HG02943 (cell line): ENCODE results near the gene MRPL50.
"Not testable (repeated sequence)": the region's sequence is repeated elsewhere in the genome, so short reads cannot be mapped to it uniquely, and the experiment has no call there.

ENCODE experiments used
- ATAC-seq: cut with Tn5 transposase; IDR thresholded peaks from one replicate; pipeline ENCODE4 v1.9.1; 2021; ENCODE audit warnings: mild to moderate bottlenecking, low read depth, moderate library complexity; ENCODE audit not compliant: unreplicated experiment

Gene MRPL50

DNA sequence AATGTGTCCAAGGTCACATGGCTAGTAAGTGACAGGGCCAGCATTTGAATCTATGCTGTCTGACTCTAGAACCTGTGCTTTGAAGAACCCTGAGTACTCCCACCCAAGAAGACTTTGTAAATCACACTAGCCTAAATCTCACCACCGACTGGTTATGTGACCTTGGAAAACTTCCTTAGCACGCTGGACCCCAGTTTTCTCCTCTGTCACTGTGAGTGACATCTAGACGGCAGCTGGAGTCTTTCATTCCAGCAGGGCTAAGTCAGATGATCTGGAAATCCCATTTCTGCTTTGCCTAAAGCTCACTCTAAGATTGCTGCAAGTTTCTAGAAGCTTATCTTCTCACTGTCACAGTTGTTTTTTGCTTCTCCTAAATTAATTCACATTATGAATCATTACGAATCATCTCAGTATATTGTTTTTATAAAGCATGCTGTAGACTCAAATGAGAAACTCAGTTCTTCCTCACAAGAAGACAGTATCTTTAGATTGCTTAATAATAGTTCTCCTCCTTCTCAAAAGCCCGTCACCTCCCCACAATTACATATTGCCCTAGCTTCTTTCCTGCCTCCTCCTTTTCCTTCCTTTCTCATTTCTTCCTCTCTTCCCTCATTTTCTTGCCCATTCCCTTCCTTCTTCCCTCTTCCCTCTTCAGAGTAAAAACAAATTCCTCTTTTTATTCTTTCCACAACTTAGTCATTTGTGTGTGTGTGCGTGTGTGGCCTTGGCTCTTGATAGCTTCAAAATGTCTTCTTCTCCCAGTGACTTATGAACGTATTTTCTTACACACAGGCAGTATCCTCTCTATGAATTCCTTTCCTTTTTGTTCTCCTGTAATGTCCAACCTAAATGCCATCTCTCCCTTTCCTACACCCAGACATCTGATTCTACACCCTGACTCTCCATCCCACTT is 20.4 kb upstream of the MRPL50 start:
- ATAC-seq: no peak

DNA sequence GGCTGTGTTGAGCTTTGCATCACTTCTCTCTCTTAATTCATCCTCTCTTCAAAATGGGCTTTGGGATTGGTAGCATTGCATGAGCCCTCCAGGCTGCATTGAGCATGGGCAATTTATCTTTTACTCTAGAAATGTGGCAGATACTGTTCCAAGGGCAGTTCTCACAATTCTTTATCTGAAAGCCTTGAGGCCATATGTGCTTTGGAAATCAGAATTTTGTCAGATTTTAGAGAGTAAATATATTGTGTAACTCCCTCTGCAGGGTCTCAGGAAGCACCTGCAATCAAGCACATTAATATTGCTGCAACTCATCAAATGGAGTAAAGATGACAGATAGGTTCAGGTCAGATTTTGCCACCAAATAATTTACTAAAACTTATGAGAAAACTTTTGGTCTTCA is 19.6 kb upstream of the MRPL50 start:
- no peak for ATAC-seq

DNA sequence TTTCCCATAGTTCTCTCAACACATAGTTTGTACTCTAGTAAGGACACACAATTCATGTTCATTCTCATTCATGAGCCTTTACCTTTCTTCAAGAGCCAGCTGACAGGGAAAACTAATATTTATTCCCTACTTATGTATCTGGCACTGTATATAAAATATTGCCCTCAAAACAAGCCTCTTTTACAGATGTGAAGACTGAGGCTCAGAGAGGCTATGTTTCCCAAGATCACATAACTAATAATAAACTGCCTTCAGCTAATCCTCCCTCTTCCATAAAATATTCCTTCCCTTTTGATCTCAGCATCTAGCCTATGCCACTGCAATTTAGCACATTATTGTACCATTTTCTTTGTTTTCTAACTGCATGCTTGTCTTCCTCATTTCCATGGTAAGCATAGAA is 19.0 kb upstream of the MRPL50 start:
- ATAC-seq: no peak

DNA sequence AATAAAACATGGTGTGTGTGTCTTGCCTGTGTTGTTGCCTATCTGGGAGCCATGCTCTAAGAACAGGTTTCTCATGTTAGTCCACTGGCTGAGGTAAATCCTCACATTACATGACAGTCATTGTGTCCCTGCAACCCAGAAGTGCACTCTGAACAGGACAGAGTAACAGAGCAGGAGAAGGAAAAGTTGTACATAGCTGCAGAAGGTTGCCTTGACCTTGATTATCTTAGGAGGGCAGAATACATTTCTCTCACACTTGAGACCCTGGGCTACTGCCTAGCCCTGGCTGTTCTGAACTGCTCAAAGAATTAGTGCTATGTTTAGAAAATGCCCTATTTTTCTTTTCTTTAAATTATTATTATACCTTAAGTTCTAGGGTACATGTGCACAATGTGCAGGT is 17.2 kb upstream of the MRPL50 start:
- no peak for ATAC-seq

DNA sequence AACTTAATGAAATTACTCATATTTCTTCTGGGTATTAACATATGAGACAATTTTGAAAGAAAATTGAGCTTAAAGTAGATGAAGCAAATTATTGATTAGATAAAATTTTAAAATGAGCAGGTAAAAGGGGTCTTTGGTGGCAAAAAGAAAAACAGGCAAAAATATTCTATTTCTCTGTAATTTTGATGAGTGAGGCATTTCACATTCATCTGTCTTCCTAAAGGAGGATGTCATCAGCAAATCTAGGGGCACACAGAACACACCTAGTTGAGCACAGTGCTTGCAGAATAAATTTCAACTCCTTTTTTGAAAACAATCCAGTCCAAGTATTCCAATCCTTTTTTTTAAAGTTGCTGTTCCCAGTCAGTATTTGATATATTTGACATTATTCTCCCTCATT is 16.4 kb upstream of the MRPL50 start:
- no peak for ATAC-seq

DNA sequence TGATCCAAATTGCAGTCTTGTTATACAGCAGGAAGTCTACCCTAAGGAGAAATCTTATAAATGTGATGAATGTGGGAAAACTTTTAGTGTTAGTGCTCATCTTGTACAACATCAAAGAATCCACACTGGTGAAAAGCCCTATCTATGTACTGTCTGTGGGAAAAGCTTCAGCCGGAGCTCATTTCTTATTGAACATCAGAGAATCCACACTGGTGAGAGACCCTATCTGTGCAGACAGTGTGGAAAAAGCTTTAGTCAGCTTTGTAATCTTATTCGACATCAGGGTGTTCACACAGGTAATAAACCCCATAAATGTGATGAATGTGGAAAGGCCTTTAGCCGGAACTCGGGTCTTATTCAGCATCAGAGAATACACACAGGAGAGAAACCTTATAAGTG is 10.7 kb upstream of the MRPL50 start:
- no peak for ATAC-seq

DNA sequence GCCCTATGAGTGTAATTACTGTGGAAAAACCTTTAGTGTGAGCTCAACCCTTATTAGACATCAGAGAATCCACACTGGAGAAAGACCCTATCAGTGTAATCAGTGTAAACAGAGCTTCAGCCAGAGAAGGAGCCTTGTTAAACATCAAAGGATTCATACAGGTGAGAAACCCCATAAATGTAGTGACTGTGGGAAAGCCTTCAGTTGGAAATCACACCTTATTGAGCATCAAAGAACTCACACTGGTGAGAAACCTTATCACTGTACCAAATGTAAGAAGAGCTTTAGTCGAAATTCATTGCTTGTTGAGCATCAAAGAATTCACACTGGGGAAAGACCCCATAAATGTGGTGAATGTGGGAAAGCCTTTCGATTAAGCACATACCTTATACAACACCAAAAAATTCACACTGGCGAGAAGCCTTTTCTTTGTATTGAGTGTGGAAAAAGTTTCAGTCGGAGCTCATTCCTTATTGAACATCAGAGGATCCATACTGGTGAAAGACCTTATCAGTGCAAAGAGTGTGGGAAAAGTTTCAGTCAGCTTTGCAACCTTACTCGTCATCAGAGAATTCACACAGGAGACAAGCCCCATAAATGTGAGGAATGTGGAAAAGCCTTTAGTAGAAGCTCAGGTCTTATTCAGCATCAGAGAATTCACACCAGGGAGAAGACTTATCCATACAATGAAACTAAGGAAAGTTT is 10.1 kb upstream of the MRPL50 start:
- no peak for ATAC-seq

DNA sequence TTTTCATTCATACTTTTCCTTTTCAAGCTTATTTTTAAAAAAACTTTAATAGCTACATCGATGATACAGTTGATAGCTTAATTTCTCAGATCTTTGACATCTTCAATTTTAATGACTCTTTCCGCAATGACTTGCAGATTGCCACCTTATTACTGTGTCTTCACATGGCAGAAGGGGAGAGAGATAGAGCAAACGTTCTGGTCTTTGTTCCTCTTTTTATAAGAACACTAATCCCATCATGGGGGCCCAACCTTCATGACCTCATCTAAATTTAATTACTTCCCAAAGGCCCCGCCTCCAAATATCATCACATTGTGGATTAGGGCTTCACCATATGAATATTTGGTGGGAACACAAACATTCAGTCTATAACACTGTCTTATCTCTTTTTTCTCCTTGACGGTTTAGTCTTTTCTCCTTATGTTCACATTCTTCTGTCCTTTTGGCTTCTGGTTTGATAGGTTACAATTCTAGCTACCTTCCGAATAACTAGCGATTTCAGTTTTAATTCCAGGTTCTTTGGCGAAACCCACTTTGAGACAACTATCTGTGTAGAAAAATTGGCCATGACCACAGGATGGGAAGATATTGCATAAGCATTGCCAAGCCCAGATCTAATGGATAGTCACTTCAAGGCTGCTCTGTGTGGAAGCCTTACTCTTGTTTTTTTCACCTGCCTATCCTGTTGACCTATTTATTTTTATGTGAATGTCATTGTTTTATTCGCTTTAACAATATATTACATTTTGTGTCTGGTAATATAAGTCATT is 5.3 kb upstream of the MRPL50 start:
- ATAC-seq: no peak

DNA sequence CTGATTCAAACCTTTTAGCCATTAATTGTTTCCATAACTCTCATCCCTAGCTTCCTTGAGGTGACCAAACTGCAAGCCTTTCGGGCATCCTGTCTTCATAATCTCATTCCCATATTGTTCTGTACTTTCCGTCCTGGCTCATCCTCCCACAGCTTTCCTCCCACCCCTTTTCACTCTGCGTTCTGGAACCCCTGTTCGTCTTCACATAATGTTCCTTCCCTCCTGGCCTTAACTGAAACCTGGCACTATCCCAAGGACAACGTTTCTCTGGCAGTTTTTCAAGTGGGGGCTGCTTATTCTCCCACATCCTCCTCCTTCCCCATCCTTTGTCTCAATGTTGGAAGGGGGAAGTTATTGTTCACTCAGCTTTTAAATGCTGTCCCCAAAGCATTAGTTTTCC is 1.7 kb upstream of the MRPL50 start:
- no peak for ATAC-seq

DNA sequence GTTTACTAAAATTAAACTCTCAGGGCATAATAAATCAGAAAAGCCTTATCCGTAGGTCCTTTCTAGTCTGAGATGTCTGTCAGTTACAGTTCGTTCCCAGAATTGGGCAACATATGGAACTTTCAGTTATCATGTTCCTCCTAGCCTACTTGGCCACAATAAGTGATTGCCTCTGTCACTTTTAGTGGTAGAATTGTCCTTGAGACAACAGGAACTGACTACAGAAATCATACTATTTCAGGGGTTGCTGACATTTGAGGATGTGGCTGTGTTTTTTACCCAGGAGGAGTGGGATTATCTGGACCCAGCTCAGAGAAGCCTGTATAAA is 1.2 kb upstream of the MRPL50 start:
- ATAC-seq: no peak

DNA sequence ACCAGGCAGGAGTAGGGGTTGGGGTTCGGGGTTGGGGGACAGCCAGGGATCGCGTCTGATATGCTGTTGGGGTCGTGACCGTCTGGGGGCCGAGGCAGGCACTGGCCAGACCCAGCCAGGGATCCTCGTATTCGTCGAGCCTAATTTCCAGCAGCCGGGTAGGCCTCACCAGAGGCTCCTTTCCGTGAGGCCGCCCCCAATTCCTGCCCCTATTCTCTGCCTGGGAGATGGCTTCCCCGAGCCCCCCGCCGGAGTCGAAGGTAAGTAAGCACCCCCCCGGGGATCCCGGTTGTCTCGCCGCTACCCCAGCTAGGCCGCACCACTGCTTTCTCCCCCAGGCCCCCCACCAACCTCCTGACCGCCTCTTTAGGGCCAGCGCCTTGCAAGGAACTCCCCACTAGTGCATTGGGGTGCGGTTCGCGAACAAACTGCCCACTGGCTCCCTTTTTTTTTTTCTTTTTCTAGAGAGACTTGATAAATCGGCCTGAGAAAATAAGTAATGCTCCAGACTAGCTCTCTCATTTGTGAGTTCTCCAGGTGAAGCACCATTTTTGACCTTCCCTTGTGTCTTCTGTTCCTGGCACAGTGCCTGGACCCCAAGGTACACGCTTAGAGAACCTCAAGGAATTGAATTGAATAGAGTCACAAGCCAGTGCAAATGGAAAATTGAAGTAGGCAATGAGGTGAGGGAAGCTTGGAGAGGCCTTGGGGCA is 668 bp upstream of the MRPL50 start:
- peak; percentile 16 for ATAC-seq

DNA sequence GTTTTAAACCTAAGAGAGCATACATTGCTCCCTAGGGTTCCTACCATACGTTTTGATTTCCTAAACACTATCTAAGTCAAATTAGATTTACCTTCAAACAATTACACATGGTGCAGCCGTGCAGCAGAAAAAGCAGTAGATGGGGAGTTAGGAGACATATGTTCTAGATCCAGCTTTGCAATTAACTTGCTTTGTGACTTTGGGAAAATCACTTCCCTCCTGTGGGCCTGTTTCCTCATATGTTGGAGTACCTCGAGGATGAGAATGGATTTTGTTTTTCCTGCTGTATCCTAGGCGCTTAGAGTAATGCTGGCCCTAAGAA is 711 bp downstream of the MRPL50 start:
- no peak for ATAC-seq

DNA sequence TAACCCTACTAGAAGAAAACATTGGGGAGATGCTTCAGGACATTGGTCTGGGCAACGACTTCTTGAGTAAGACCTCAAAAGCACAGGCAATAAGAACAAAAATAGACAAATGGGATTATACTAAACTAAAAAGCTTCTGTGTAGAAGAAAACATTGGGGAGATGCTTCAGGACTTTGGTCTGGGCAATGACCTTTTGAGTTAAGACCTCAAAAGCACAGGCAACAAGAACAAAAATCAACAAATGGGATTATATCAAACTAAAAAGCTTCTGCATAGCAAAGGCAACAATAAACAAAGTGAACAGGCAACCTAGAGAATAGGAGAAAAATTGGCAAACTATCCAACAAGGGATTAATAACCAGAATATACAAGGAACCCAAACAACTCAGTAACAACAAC is 3.7 kb downstream of the MRPL50 start:
- ATAC-seq: no peak

DNA sequence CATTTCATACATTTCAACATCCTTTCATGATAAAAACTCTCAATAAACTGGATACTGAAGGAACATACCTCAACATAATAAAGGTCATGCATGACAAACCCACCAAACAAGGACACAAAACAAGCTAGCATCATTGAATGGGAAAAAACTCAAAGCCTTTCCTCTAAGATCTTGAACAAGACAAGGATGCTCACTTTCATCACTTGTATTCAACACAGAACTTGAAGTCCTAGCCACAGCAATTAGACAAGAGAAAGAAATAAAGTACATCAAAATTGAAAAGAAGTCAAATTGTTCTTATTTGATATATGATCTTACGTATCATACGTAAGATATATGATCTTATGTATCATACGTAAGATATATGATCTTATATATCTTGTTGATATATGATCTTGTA is 5.3 kb downstream of the MRPL50 start:
- no peak for ATAC-seq

DNA sequence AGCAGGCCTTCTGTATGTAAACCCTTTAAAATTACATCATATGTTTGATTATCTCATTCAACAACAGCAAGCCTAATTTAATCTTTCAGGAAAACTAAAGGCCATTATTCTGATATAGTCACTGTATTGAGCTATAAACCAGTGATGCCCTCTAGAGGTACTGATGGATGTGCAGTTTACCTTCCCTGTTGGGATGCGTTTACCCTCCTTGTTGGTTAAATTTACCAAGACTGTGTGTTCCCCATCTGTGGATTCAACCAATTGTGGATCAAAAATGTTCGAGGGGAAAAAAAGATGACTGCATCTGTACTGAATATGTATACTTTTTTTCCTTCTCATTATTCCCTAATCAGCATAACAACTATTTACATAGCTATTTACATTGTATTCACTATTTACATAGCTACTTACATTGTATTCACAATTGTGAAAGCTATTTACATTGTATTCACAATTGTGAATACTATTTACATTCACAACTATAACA is 9.9 kb downstream of the MRPL50 start:
- ATAC-seq: no peak

DNA sequence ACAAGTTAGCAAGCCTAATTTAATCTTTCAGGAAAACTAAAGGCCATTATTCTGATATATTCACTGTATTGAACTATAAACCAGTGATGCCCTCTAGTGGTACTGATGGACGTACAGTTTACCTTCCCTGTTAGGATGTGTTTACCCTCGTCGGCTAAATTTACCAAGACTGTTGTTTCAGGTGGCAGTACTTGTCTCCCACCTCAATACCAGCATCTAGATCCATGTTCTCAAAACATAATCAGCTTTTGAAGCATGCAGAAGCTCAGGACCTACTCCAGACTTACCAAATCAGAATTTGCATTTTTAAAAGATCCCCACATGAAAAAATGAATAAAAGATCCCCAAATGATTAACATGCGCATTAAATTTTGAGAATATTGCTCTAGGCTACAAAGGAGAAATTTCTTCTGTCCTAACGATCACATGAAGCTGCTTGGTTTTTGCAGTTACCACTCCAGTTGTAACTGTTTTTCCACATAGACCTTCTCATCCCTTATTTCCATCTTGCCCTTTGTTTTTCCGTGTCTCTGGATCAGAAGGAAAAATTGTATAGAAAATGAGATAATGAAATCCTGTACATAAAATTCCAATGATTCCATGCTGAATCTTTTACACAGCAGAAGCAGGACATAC is 10.4 kb downstream of the MRPL50 start:
- no peak for ATAC-seq

DNA sequence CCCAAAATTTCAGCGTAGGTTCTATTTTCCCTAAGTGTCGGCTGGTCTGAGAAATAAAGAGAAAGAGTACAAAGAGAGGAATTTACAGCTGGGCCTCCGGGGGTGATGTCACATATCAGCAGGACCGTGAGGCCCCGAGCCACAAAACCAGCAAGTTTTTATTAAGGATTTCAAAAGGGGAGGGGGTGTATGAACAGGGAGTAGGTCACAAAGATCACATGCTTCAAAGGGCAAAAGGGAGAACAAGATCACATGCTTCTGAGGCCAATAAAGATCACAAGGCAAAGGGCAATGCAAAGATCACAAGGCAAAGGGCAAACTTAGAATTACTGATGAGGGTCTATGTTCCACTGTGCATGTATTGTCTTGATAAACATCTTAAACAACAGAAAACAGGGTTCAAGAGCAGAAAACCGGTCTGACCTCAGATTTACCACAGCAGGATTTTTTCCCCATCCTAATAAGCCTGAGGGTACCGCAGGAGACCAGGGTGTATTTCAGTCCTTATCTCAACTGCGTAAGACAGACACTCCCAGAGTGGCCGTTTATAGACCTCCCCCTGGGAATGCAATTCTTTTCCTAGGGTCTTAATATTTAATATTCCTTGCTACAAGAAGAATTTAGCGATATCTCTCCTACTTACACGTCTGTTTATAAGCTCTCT is 13.4 kb downstream of the MRPL50 start, which contains the start of gene BAAT:
Gene BAAT, minus strand, starts transcription at position 134 of the 664 bp plus-strand sequence. CDS start 13,602 bp downstream, outside the sequence.
- ATAC-seq: not testable (repeated sequence)

DNA sequence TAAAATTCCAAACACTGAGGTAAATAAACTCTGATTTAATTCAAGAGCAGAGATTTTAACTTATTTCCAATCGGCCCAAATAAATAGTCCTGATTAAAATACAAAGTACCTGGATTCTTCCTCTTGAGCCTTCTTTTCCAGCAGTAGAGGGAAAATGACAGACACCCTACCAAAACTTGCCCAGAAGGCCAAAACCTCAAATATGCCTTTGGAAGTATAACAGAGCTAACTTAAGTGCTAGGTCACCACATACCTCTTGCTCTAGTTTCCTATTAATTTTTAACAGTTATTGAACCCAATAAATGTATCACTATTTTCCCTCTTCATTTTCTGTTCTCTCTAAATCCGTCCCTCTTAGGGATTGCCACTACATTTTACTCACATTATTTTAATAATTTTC is 15.1 kb downstream of the MRPL50 start:
- ATAC-seq: no peak

DNA sequence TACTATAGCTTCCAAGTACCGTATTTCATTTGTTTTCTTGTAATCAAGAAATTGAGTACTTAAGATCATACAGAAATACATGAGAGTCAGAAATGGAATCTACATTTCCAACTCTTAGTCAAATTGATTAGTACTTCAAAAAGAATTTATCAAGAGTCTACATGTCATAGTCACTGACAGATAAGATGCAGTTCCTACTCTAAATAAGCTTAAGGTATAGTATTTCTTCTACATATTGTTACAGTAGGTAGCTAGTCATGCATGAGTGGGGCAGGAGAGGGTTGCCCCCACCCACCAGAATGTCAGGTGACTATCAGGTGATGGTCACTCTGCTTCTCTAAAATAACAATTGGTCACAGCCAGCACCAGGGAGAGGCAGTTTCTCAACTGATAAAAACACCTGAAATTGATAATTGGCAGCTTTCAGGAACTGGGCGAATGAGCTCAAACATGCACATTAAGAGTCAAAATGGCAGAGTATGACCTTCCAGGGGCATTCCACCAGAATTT is 16.5 kb downstream of the MRPL50 start:
- ATAC-seq: no peak
